GM21737 (cell line): ENCODE results near the gene C12orf57.

Source experiments
- ATAC-seq: cut with Tn5 transposase; IDR thresholded peaks from one replicate; pipeline ENCODE4 v1.9.1; 2021; ENCODE audit warnings: mild to moderate bottlenecking, moderate library complexity; ENCODE audit not compliant: unreplicated experiment

The C12orf57 gene

GRCh38 chr12:6987956-6988553, 44.2 kb downstream of the C12orf57 start:
- no peak for ATAC-seq
